Immature natural killer cell (primary cell): ENCODE data around the gene KDM5A. TPM values are rescaled to one million over a fixed set of nuclear protein-coding genes. Genes with fewer than 3 reads are reported as not detected.

Experiments used
- DNase-seq, 3 donors: peaks; one replicate each; pipeline ENCODE4 v3.0.0; 2022; ENCODE audit warnings: mixed read lengths in 1 of 3
- H3K27ac Mint-ChIP-seq, 6 donors: one replicate each; pipeline ENCODE4 v1.8.0; 2020; ENCODE audit warnings: mixed read lengths in 6 of 6, mild to moderate bottlenecking in 5 of 6, inconsistent platforms in 4 of 6, moderate library complexity in 3 of 6
- H3K27me3 Mint-ChIP-seq, 3 donors: one replicate each; pipeline ENCODE4 v1.8.0; 2020 to 2021; ENCODE audit warnings: low read depth in 3 of 3, mild to moderate bottlenecking in 3 of 3, mixed read lengths in 3 of 3, moderate library complexity in 3 of 3, inconsistent platforms in 1 of 3
- H3K36me3 Mint-ChIP-seq, 3 donors: one replicate each; pipeline ENCODE4 v1.8.0; 2020; ENCODE audit warnings: mixed read lengths in 3 of 3, inconsistent platforms in 2 of 3, mild to moderate bottlenecking in 2 of 3
- H3K4me1 Mint-ChIP-seq, 2 donors: one replicate each; pipeline ENCODE4 v1.8.0; 2020; ENCODE audit warnings: inconsistent platforms in 2 of 2, mild to moderate bottlenecking in 2 of 2, mixed read lengths in 2 of 2, moderate library complexity in 1 of 2
- H3K4me3 Mint-ChIP-seq, 5 donors: one replicate each; pipeline ENCODE4 v1.8.0; 2020; ENCODE audit warnings: mild to moderate bottlenecking in 5 of 5, mixed read lengths in 5 of 5, inconsistent platforms in 3 of 5, moderate library complexity in 3 of 5
- H3K9me3 Mint-ChIP-seq, 6 donors: one replicate each; pipeline ENCODE4 v1.8.0; 2020; ENCODE audit warnings: mild to moderate bottlenecking in 6 of 6, mixed read lengths in 6 of 6, inconsistent platforms in 4 of 6, moderate library complexity in 3 of 6
- polyA plus RNA-seq, 3 donors: library from polyadenylated mRNA; unstranded; fragments of 300-500 nt; fragmentation: Illumina TruSeq; gene quantifications; one replicate each; pipeline ENCODE4 v1.2.3, GENCODE V29; 2021

The KDM5A gene
- polyA plus RNA-seq, 3 donors from 2014 or later, result 42.4 to 89.5 (median 59.6) TPM

DNA sequence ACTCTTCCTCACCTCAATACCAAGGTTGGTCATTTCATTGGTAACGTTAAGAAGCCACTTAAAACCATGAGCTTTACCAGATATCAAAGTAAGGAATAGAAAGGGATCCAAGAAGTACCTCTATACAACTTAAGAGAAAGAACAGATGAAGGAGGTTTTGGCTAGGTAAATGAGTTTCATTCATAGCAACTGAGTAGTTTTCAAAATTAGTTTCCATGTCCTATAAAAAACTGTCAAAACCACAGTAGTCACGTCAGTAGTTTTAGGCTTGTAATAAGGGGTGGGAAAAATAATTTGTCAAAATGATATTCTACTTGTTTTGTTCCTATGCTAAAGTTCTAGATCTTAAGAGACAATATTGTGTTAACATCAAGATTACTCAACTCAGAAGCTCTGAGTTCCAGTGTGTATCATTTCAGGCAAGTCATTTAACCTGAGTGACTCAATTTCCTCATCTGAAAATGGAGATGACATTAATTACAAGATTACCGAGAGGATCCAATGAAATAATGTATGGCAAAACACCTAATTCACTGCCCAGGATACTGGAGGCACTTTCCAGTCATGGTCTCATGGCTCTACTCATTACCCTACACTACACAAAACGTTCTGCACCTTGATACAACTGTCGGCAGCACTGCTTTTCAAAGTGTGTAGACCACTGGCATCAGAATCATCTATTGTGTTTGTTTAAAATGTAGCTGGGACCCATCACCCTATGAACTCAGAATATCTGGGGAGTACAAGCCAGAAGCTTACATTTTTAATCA is 102.4 kb downstream of the KDM5A start:
- Mint-ChIP-seq H3K36me3 (peaks cover 17 to 27% (median 19%) of the 10 kb centered on the region in 3 donors), H3K9me3 (no peaks in the 10 kb centered on the region), H3K27ac (peak overlapping the region in 4 of 6 donors; percentile 38 to 79 (median 48)), H3K4me3 (peak overlapping the region in 2 of 5 donors; percentile 12 to 42), H3K27me3 (peaks cover 0 to 2% (median 0%) of the 10 kb centered on the region in 3 donors), H3K4me1 (peaks cover 39 to 73% of the 10 kb centered on the region in 2 donors)
- DNase-seq, result no peak

DNA sequence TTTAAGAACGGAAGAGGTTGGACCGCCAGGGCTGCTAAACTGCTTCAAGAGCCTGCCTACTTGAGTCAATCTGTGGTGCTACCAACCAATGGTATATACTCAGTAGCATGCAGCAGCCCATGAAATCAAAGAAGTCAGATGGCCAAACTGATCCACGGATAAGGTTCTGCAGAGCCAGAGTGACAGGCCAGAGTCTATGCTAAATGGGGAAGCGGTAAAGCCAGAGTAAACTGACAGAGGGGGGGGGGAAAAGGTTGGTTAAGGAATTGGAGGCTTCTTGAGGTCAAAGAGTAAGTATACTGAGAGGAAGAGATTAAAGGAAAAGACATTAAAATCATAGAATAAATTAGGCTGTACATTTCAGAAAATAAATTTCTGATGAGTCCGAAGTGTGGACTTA is 111.1 kb downstream of the KDM5A start:
- H3K4me1 Mint-ChIP-seq, result peaks cover 4 to 11% of the 10 kb centered on the region in 2 donors
- no peak overlapping the region for H3K27ac Mint-ChIP-seq
- no peaks in the 10 kb centered on the region for H3K9me3 Mint-ChIP-seq
- peaks cover 6 to 16% (median 10%) of the 10 kb centered on the region in 3 donors for H3K36me3 Mint-ChIP-seq
- peaks cover 0 to 2% (median 0%) of the 10 kb centered on the region in 3 donors for H3K27me3 Mint-ChIP-seq
- no peak overlapping the region for H3K4me3 Mint-ChIP-seq
- DNase-seq, result no peak

DNA sequence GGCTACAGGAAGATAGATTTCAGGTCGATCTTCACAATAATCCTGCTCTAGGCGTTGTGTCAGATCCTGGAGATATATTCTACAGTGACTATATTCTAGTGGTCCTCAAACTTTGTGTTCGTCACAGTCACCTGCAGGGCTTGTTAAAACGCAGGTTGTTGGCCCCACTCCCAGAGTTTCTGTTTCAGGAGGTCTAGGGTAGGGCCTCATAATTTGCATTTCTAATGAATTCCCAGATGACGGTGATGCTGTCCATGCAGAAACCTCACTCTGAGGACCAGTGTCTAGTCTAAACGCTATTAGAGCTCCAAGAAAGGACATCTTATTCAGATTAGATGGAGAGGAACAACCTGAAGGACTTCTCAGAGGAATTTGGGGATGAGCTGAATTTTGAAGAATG is 113.3 kb downstream of the KDM5A start:
- Mint-ChIP-seq H3K4me1 (peaks cover 10 to 15% of the 10 kb centered on the region in 2 donors), H3K9me3 (no peaks in the 10 kb centered on the region), H3K27me3 (no peaks in the 10 kb centered on the region), H3K36me3 (peaks cover 0 to 12% (median 7%) of the 10 kb centered on the region in 3 donors), H3K4me3 (no peak overlapping the region), H3K27ac (no peak overlapping the region)
- DNase-seq, result no peak

DNA sequence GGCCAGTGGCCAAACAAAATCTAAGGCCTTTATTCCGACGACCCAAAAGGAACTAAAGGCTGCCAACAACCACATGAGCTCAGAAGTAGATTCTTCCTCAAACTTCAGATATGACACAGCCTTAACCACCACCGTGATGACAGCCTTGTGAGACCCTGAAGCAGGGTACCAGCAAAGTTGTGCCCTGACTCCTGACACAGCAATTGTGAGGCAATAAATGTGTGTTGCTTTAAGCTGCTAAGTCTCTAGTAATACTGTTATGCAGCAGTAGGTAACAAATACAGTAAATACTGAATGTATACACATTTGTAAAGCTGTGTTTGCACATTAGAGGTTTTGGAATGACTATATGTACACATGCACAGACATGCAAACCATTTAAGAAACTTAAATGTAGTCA is 115.7 kb downstream of the KDM5A start:
- Mint-ChIP-seq H3K36me3 (peaks cover 0 to 5% (median 0%) of the 10 kb centered on the region in 3 donors), H3K27me3 (no peaks in the 10 kb centered on the region), H3K4me1 (peaks cover 10 to 15% of the 10 kb centered on the region in 2 donors), H3K4me3 (no peak overlapping the region), H3K9me3 (no peaks in the 10 kb centered on the region), H3K27ac (no peak overlapping the region)
- DNase-seq, result no peak

DNA sequence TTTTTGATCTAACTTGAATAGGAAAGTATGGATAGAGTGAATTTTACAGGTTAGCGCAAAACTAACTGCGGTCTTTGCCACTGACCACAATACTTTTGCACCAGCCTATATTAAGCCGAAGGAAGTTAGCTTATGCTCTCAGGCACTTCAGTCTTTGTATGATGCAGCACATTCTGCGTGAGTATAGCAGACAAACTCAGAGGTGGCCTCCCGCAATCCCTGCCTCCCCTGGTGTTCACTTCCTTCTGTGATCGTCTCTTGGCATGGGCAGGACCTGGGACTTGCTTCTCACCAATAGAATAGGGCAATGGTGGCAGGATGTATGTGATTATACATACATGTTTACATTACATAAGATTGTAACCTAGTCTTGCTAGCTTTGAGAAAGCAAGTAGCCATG is 116.2 kb downstream of the KDM5A start:
- Mint-ChIP-seq H3K27me3 (no peaks in the 10 kb centered on the region), H3K36me3 (peaks cover 0 to 5% (median 0%) of the 10 kb centered on the region in 3 donors), H3K9me3 (no peaks in the 10 kb centered on the region), H3K4me3 (no peak overlapping the region), H3K27ac (no peak overlapping the region), H3K4me1 (peaks cover 10 to 15% of the 10 kb centered on the region in 2 donors)
- DNase-seq, result no peak

DNA sequence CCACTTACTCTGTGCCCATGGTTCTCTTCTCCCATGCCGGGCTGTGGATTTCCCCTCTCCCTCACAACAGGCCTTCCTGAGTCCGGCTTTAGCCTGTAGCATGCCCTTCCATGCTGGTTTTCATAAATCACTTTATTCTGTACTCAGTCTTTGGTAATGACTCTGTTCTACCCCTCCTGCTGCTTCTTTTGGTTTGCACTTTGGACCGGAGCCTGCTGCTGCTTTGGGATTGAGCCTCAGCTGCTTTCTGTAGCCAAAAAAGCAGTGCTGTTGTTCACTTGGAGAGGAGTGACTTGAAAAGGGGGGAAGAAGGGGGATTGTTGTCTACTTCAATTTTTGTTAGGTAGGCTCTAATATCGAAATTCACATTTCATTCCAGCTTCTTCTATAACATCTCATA is 118.0 kb downstream of the KDM5A start:
- no peak overlapping the region for H3K4me3 Mint-ChIP-seq
- H3K4me1 Mint-ChIP-seq, result peaks cover 8 to 15% of the 10 kb centered on the region in 2 donors
- H3K36me3 Mint-ChIP-seq, result no peaks in the 10 kb centered on the region
- H3K27me3 Mint-ChIP-seq, result peaks cover 0 to 2% (median under 1%) of the 10 kb centered on the region in 3 donors
- no peak for DNase-seq
- H3K27ac Mint-ChIP-seq, result peak overlapping the region in 1 of 6 donors; percentile 46
- no peaks in the 10 kb centered on the region for H3K9me3 Mint-ChIP-seq

DNA sequence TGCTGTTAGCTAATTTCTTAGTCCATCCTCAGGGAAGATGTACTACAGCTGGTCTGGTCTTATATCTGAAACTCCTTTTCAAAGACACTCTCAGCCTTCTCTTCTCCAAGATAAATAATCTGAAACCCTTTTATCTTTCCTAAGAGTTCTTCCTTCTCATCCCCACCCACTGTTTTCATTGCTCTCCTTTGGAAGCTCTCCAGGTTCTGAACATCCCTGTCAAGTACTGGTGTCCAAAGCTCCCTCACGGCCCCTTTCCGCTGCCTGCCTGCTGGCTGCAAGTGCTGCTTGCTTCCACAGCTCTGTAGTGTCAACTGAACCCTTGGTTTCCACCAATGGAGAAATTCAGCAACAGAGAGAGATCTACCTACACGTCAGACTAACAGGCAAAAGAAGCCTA is 119.9 kb downstream of the KDM5A start:
- H3K27me3 Mint-ChIP-seq, result peaks cover 2 to 4% (median 2%) of the 10 kb centered on the region in 3 donors
- no peaks in the 10 kb centered on the region for H3K36me3 Mint-ChIP-seq
- H3K9me3 Mint-ChIP-seq, result no peaks in the 10 kb centered on the region
- peaks cover 8 to 15% of the 10 kb centered on the region in 2 donors for H3K4me1 Mint-ChIP-seq
- DNase-seq, result no peak
- peak overlapping the region in 1 of 6 donors; percentile 2 for H3K27ac Mint-ChIP-seq
- H3K4me3 Mint-ChIP-seq, result no peak overlapping the region

DNA sequence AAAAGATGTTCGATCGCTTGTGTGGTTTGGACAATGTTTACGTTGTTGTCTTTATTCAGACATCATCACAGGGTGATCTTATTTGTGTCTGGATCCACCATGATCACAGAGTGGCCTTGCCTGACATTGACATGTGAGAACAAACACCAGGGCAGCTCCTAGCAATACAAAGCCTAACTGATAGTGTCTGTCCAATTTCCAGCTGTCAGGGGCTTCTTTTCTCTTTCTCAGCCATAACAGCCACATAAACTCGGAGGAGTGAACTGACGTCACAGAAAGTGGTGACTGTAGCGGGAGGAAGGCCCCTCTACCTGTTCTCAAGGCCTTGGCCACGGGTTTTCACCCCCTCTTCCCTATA is 120.7 kb downstream of the KDM5A start:
- DNase-seq, result no peak
- H3K4me3 Mint-ChIP-seq, result no peak overlapping the region
- H3K27ac Mint-ChIP-seq, result peak overlapping the region in 1 of 6 donors; percentile 12
- peaks cover 2 to 4% (median 4%) of the 10 kb centered on the region in 3 donors for H3K27me3 Mint-ChIP-seq
- H3K9me3 Mint-ChIP-seq, result no peaks in the 10 kb centered on the region
- H3K4me1 Mint-ChIP-seq, result peaks cover 8 to 15% of the 10 kb centered on the region in 2 donors
- H3K36me3 Mint-ChIP-seq, result no peaks in the 10 kb centered on the region

DNA sequence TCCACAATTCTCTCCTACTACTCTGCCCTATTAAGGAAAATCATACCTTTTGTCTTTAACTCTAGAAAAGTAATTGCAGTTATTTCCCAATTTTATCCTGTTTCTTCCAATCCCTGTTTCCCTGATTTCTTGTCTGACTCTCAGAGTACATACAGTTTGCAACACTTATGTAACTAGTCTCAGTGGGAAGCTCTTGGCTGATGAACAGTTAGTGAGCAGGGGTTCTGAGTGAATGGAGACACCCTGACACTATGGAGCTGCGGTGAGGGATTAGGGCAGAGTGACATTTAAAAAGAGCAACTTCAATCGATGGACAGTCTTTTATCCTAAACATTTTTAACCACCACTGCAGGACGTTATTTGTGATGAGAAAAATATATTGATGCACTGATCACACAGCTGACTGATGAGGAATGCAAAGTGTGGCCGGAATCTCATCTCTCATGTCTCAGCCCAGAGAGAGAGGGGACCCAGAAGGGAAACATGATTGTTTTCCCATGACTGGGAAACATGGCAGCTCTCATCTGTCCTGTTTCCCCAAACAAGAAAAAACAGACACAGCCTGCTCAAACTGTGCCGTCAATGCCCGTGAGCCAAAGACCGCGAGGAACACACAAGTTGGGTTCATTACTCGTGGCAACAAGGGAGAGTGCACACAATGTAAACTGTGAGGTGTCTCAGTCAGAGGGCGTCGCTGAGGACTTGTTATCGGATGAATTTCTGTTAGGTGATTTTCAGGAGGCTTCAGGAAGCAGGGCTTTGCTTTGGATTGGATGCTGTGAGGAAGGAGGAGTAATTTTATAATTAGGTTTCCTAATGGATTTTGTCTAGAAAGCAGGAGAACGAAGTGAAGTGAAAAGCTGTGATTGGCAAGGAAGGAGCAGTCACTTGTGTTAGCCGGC is 121.3 kb downstream of the KDM5A start:
- H3K4me1 Mint-ChIP-seq, result peaks cover 4 to 9% of the 10 kb centered on the region in 2 donors
- peak overlapping the region in 1 of 6 donors; percentile 12 for H3K27ac Mint-ChIP-seq
- H3K9me3 Mint-ChIP-seq, result no peaks in the 10 kb centered on the region
- no peaks in the 10 kb centered on the region for H3K36me3 Mint-ChIP-seq
- DNase-seq, result no peak
- peak overlapping the region in 1 of 5 donors; percentile 19 for H3K4me3 Mint-ChIP-seq
- peaks cover 2 to 4% (median 4%) of the 10 kb centered on the region in 3 donors for H3K27me3 Mint-ChIP-seq

DNA sequence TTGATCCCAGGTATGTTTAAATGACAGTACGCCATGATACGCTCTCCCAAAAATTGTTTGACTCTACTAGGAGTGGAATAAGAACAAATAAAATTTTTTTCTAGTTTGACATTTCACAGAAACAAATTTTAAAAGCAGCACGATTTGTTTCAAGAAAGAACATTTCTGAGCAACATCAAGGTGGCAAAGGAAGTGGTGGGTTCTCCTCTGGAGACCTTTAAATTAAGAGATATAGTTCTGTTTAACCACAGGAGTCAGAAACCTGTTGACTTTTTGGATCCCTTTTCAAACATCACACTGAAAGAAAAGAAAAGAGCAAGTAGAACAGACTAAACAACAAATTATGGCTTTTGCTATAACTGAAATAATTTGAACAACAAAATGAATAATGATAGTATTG is 124.0 kb downstream of the KDM5A start:
- no peaks in the 10 kb centered on the region for H3K9me3 Mint-ChIP-seq
- peaks cover 2 to 6% (median 4%) of the 10 kb centered on the region in 3 donors for H3K27me3 Mint-ChIP-seq
- H3K4me1 Mint-ChIP-seq, result no peaks in the 10 kb centered on the region
- H3K36me3 Mint-ChIP-seq, result no peaks in the 10 kb centered on the region
- no peak overlapping the region for H3K27ac Mint-ChIP-seq
- H3K4me3 Mint-ChIP-seq, result no peak overlapping the region
- DNase-seq, result no peak

DNA sequence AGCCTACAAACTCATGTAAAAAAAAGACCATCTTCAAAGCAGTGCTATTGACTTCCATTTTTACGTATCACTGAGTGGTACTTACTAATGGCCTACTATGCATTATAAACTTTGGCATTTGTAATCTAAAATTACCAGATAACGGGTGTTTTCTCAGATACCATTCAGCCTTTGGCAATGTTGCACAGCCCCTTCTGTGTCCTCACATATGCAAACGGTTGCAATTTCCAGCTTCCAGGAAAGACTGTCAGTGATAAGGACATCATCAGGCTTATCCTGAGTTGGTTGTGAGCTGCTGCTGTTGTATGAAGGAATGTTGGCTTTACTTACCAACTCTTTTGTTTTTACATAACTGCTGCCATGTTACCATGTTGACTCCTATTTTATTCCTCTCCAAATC is 124.9 kb downstream of the KDM5A start:
- H3K27me3 Mint-ChIP-seq, result peaks cover 2 to 11% (median 4%) of the 10 kb centered on the region in 3 donors
- H3K4me3 Mint-ChIP-seq, result no peak overlapping the region
- H3K36me3 Mint-ChIP-seq, result no peaks in the 10 kb centered on the region
- no peak overlapping the region for H3K27ac Mint-ChIP-seq
- no peaks in the 10 kb centered on the region for H3K4me1 Mint-ChIP-seq
- no peak for DNase-seq
- no peaks in the 10 kb centered on the region for H3K9me3 Mint-ChIP-seq

DNA sequence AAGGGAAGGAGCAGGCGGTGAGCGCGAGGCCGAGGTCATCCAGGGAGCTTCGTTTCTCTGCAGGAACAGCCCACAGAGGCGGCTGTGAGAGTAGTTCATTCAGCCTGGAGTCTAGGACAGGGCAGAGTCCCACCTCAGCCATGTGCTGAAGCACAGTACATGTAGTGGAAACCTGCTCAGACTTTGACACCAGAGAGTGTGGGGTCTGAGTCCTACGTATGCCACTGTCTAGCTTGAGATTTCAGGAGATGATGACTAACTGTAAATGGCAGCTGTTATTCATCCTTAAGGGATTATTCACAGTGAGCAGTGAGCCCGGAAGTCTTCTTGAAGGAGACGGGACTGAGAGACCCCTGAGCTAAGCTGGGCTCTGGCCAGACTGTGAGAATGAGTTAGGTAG is 125.5 kb downstream of the KDM5A start:
- no peak overlapping the region for H3K27ac Mint-ChIP-seq

DNA sequence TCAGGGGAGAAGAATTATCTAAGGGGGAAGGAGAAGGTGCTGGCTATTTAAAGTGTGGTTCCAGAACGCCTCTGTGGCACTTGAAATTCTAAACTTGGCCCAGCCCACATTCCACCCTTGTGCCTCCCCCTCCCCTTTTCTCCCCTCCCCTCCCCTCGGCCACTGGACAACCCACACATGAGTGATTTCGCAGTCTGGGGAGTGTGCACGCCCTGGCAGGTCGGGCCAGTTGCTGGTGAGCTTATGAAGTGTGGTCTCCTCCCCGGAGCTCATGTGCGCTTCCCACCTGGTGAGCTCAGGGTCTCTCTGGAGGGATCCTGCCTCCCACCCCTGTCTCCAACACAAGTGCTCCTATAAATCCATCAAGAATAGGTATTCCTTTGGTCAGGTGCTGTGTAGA is 126.3 kb downstream of the KDM5A start, which contains the start of gene SLC6A13:
SLC6A13 (minus strand) TSS at position 20 of the 400 bp plus-strand sequence. CDS start 2,784 bp downstream, outside the sequence.
- Mint-ChIP-seq H3K36me3 (no peaks in the 10 kb centered on the region), H3K27ac (no peak within 1 kb of the TSS), H3K9me3 (no peaks in the 10 kb centered on the region), H3K27me3 (peaks cover 2 to 18% (median 4%) of the 10 kb centered on the region in 3 donors), H3K4me1 (no peaks in the 10 kb centered on the region), H3K4me3 (no peak within 1 kb of the TSS)
- DNase-seq, result no peak

More for the DNA sequence above, 125.5 kb downstream of the KDM5A start:
- Mint-ChIP-seq H3K27me3 (peaks cover 2 to 12% (median 4%) of the 10 kb centered on the region in 3 donors), H3K36me3 (no peaks in the 10 kb centered on the region), H3K9me3 (no peaks in the 10 kb centered on the region), H3K4me3 (no peak overlapping the region), H3K4me1 (no peaks in the 10 kb centered on the region)
- no peak for DNase-seq

DNA sequence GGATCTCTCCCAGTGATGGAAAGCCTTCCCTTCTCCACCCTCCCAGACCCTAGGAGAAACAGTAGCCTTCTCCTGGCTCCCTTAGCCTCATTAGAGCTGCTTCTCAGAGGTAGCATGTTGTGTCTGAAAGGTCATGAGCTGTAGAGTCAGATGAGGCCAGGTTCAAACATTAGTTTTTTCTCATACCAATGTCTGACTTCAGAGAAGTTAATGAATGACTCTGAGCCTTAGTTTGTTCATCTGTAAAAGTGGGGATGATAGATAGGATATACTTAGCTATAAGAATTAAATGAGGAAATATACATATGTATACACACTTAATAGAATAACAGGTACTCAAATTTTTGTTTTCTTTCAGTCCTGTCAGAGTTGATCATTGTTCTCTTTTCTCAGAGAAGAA is 127.0 kb downstream of the KDM5A start:
- Mint-ChIP-seq H3K4me1 (no peaks in the 10 kb centered on the region), H3K27me3 (peaks cover 2 to 19% (median 5%) of the 10 kb centered on the region in 3 donors), H3K27ac (no peak overlapping the region), H3K4me3 (no peak overlapping the region), H3K36me3 (no peaks in the 10 kb centered on the region), H3K9me3 (no peaks in the 10 kb centered on the region)
- no peak for DNase-seq
